Heart left ventricle (tissue), 13 donors: ENCODE measurements around the gene COL5A3.

Source experiments
- POLR2A ChIP-seq, 2 donors: fragments of 450-650 bp; IDR thresholded peaks; one replicate each; pipeline ENCODE4 v1.6.1; 2017; ENCODE audit warnings: antibody characterized with exemption in 2 of 2, mild to moderate bottlenecking in 2 of 2, moderate library complexity in 2 of 2
- TF ChIP-seq, protein P1 (sequence below), 12 donors: fragments of 200-600 bp; sonication (generic) in 4 of 12; IDR thresholded peaks; one replicate each; pipeline versions ENCODE4 v1.5.0 to v1.8.0; 2018 to 2022; ENCODE audit warnings: antibody characterized with exemption in 12 of 12, mild to moderate bottlenecking in 5 of 12
- donor health status: ischemic (EF 13 %, LVEDD 7.1; RV severe dilation, severe dysfunction).
- donor health status: DM: no; HTN: yes; CAD: no.
- donor health status: DM: no; HTN: no; CAD: no.
- donor health status: ischemic (EF 25% LVEDD 6.9; RV normal size, moderate dysfunction).
- donor health status: ischemic (EF 25% LVEDD 5.7; RV mildly dilated, moderate dysfunction).
- donor health status: ischemic (EF 35%, LVEDD 5.7; RV mildly dilated, moderate dysfunction).
- donor health status: nonischemic (EF 11% LVEDD 7.7; RV severe dilation, severe dysfunction).
- donor health status: DM: yes; HTN: yes; CAD: no.
- donor health status: PGD.
- donor health status: ischemic (EF 29% LVEDD 5.4; RV normal size, mild dysfunction).
- donor health status: nonischemic (EF 23%, LVEDD 6.1; RV moderate dilation, normal function).

DNA sequence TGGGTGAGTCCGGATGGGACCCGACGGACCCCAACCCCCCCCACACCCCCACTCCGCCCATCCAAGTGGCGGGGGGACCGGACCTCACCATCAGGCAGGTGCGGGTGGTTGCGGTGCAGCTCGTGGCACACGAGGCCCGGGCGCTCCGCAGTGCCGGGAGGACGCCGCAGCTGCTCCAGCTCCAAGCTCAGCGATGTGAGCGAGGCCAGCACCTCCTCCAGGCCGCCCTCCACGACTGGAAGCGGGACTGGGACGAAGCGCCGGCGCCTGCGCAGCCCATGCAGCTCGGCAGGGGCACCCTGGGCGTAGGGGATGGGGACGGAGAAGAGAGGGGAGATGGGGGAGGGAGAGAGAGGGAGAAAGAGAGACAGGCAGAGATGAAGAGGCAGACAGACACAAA, 43.9 kb downstream of the COL5A3 start:
- TF ChIP-seq, protein P1, sequence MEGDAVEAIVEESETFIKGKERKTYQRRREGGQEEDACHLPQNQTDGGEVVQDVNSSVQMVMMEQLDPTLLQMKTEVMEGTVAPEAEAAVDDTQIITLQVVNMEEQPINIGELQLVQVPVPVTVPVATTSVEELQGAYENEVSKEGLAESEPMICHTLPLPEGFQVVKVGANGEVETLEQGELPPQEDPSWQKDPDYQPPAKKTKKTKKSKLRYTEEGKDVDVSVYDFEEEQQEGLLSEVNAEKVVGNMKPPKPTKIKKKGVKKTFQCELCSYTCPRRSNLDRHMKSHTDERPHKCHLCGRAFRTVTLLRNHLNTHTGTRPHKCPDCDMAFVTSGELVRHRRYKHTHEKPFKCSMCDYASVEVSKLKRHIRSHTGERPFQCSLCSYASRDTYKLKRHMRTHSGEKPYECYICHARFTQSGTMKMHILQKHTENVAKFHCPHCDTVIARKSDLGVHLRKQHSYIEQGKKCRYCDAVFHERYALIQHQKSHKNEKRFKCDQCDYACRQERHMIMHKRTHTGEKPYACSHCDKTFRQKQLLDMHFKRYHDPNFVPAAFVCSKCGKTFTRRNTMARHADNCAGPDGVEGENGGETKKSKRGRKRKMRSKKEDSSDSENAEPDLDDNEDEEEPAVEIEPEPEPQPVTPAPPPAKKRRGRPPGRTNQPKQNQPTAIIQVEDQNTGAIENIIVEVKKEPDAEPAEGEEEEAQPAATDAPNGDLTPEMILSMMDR (IDR thresholded peaks at IDR 0.05) = no peak
- no peak for TF ChIP-seq POLR2A (IDR thresholded peaks at IDR 0.05)
